HG03280 (cell line): ENCODE measurements around the gene COL5A1.

Experiments used
- ATAC-seq: cut with Tn5 transposase; IDR thresholded peaks from one replicate; pipeline ENCODE4 v1.9.1; 2021; ENCODE audit warnings: mild to moderate bottlenecking, moderate library complexity; ENCODE audit not compliant: unreplicated experiment

COL5A1 gene

DNA sequence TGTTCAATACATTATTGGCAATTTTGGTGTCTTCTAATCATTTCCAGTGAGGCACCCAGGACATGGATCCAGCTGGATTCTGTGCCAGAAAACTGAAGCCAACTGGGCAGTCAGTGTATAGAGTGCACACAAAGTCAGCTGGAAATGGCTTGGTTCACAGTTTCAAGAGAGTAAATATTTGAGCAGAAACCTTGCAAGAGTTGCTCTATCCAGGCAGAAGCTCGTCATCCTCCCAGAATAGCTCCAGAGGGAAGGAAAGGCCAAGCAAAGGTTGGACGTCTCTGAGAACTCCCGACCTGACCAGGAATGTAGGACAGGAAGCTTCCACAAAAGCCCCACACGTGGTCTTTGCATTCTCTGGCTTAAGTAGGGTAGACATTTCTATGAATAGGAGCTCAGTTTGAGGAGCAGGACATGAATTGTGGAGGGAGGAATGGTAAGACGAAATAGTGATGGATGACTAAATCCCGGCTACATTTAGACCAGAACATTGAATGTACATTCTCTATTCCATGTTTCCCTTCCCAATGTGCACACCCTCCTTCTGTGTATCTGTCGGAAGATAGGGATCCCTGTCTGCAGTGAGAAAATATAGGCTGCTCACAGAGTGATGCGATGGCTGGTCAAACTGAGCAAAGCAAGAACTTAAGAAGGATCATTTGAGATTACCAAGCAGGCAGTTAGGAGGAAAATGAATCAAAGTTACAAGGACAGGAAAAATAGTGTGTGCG is 166.3 kb downstream of the COL5A1 start:
- ATAC-seq = no peak

DNA sequence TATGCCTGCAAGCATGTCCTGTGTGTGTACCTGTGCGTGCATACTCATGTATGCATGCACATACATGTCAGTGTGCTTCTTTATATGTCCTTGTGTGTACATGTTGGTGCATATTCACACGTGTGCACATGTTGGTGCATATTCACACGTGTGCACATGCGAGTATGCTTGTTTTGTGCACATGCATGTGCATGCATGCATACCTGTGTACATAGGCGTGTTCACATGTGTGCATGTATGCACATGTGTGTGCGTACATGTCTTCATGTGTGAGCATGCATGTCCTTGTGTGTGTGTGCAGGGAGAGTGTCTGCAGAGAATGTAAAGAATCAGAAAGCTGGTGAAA is 166.8 kb downstream of the COL5A1 start:
- no peak for ATAC-seq

DNA sequence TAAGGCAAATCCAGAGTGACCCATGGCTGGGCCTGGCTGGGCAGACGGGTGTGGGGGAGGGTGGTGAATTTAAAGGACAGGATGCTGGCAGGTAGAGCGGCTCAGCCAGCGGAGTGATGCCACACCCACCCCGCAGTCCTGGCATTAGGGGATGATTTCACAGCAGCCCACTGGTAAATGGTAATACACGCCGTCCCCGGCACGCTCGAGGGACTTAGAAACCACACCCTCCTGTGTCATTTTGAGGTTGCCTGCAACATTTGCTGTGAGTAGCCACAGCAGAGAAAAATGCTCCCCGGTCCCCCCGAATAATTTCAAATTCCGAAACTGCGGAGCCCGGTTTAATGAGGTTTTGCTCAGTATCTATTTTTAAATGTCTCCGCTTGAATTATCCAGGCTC is 167.7 kb downstream of the COL5A1 start:
- no peak for ATAC-seq

DNA sequence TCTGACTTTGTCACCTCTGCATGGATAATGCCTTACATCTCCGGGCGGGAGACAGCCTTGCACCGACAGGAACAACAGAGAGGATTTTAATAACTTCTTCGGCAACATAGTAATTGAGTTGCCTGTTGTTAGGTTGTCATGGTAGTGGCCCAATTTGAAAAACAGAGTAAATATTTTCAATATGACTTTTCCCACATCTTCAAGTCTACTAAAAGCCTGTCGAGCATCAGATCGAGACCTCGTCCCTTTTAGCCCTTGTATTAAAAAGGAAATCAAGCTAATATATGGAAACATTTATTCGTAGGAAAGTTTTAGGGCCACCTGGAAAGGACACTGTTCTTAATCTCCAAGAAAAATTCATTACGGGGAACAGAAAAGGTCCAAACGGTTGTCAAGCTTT is 168.2 kb downstream of the COL5A1 start:
- no peak for ATAC-seq

DNA sequence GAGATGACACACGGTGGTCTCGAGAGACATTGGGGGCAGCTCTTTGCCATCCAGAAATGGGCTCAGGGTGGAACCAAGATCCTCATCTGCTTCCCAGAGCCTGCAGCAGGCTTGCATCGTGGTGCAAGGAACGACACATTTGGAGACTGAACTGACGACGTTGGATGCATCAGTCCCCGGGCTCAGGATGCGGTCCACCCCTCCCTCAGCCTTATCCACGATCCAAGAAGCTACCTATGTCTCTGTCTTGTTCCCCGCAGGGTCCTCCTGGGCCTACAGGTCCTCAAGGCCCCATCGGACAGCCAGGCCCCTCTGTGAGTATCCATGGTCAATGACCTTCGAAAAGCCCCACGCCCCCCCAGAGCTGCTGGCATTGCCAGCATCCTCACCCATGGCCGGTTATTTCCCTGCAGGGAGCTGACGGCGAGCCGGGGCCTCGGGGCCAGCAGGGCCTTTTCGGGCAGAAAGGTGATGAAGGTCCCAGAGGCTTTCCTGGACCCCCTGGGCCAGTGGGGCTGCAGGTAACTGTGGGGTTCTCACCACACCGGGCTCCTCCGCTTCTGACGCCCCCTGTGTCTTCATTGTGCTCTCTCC is 169.6 kb downstream of the COL5A1 start:
- ATAC-seq = no peak

DNA sequence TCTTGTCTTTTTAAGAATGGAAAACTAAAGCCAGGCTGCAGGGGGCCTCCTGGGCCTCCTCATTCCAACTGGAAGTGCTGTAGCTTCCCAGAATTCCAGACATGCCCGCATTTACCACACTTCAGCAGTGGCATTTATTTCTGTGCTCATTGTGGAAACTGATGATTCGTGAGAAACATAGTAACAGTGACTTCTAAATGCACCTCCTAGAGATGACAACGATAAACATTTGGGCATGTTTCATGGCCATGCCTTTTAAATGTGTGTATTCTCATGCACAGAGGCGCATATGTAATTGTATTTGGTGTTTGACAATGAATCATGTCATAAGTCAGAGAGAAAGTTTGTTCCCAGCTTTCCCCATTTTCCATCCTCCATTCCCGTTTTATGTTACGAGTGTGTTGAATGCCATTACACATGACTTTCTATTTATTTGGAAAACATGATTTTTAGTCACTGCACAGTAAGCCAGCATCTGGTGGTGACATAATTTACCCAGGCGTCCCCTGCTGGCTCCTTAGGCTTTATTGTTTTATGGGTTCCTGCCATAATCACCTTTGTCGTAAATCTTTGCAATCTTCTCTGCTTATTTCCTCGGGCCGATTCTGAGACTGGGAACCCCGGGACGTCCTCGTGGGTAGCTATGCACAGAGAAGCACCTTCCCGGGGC is 170.2 kb downstream of the COL5A1 start:
- no peak for ATAC-seq

DNA sequence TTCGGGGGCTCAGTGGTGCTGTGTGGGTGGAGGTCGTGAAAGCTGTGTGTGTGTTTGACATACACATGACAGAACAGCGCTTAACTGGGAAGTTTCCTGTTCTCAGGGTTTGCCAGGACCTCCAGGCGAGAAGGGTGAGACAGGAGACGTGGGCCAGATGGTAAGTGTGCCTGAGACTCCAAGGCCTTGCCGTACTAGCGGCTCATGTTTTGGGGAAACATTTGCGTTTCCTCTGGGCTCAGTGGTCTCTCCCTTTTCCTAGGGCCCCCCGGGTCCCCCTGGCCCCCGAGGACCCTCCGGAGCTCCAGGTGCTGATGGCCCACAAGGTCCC is 170.7 kb downstream of the COL5A1 start:
- ATAC-seq = no peak

DNA sequence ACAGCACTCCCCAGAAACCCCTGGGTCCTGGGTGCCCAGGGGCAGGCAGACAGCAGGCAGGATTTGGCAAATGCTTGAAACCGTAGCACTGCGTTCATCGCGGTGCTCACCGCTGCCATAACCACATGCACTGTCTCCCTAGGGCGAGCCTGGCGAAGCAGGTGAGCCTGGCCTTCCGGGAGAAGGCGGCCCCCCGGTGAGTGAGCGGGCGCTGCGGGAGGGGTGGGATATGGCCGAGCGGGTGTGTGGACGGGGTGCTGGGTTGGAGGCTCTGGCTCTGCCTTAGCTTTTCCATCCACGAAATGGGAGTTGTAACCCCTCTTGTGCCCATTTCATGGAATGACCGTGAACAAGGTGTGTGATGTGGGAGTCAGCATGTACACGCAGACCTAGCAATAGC is 172.2 kb downstream of the COL5A1 start:
- no peak for ATAC-seq

DNA sequence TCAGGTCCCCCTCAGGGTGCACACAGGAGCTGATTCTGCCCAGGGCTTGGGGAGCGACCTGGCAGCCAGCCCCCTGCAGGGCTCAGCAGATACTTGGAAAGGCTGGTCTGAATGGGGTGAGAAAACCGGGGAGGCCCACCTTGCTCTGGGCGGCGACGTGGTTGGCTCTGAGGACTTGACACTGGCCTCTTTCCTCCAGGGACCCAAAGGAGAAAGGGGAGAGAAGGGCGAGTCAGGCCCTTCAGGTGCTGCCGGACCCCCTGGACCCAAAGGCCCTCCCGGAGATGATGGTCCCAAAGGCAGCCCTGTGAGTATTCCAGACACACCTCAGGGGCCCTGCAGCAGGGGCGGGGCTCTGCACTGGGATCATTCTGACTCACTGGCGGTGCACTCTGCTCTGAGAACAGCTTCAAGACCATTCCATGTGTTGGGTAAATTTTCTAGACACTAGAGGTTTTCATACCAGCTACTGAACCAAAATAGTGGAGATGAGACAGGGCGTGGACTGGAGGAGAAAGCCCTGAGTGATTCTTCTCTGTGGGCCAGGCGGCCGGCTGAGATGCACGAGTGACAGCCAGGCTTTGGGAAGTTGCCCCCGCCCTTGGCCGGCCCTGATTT is 173.1 kb downstream of the COL5A1 start:
- no peak for ATAC-seq

DNA sequence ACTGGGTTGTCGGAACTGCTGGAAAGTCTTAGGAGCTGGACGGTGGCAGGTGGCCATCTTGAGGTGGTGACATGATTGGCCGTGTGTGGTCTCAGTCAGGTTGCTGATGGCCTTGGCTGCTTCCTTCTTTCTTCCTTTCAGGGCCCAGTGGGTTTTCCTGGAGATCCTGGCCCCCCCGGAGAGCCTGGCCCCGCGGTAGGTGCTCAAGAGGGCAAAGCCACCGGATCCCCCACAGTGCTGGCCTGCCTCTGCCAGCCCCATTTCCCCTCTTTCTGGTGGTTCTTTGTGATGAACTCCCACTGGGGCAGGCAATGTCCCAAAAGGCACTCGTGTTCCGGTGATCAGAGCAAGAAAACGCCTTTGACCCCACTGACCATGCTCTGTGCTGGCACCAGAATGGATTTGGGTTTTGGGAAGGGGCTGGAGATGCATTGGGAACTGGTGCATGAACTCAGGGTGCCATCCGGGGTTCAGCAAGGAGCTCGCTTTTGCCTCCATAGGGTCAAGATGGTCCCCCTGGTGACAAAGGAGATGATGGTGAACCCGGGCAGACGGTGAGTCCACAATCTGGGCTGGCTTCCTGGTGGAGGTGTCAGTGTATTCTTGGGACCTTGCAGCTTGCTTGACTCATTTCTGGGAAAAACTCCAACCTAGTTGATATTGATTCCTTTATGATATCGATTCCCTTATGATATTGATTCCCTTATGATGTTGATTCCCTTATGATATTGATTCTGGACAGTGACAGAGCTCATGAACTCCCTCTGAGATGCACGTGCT is 174.0 kb downstream of the COL5A1 start:
- ATAC-seq = no peak

DNA sequence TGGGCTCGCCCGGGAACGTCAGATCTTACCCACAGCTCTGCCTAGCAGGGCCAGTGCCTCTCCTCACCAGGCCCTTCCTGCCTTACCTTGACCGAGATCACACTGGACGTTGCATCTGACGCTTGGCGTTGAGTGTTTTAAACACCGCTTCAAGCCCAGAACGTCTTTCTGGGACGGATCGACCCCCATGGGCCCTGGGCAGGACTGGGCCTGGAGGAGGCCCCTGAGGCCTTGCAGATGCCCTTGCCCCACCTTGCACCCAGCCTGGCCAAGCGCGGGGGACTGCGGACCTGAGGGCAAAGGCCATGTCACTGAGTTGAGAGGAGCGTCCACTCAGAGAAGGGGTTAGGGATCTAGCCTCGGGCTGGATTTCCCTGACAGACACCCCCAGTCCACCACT is 174.7 kb downstream of the COL5A1 start:
- no peak for ATAC-seq

DNA sequence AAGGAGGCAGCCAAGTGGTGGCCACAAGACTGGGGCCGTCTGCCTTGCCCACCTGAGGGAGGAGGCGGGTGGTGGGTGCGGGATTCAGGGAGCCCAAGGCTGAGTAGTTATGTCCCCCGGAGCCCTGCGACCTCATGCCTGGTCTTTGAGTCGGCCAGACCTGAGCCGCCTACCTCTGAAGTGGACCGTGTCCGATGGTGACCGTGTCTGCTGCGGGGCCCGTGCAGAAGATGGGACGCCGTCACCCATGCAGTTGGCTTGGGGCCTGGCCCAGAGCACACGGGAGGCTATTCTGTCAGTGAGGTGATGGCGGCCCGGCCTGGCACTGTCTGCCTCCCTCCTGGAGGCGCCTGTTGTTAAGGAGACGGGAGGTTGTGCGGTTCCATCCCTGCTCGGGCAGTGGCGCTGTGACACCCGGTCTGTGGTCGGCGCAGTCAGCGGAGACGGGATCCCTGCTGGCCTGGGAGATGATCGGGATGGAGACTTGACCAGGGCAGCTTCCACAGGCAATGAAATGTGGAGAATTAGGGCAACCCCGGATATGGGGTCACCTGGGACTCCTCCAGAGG is 176.5 kb downstream of the COL5A1 start:
- no peak for ATAC-seq

DNA sequence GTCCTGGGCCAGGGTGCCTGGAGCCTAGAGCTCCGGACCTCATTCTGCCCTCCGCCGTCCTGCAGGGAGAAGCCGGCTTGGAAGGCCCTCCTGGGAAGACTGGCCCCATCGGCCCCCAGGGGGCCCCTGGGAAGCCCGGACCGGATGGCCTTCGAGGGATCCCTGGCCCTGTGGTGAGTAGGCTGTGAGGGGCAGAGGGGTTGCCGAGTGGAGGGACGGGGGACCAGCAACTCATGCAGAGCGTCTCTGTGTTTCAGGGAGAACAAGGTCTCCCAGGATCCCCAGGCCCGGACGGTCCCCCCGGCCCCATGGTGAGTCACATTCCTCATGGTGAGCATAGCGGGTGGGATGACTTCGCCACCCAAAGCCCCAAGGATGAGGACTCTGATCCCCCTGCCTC is 177.0 kb downstream of the COL5A1 start:
- ATAC-seq = no peak

DNA sequence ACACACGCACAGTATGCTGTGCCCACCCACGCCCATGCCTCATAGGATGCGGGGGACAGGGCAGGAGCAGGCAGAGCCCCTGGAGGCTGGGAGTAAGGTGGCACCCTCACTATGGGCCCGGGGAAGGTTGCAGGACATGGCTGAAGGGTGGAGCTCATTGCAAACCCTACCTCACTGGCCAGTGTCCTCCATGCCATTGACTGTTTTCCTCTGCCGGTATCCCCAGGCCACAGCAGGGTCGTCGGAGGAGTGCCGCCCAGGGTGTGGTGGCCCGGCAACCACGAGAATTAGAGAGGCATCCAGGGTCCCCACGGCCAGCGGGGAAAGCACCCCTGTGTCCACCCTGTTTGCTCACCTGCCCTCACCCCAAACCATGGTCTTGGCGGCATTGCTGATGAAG is 179.3 kb downstream of the COL5A1 start:
- ATAC-seq = no peak

DNA sequence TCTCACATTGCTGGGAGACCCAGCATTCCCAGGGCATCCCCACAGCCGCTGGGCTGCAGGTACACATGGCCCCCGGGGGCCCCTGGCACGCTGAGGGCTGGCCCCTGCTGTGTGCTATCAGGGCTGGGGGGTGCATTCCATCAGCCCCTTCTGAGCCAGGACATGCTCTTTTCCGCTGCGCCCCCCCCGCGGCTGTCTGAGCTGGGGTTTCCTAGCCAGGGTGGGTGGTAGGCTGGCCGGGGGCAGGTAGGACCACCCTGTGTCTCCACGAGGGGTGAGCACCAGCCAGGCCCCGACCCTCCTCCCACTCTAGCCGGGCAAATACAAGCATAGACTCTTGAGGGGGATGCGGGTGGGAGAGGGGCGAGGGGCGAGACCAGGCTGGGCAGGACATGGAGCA is 180.9 kb downstream of the COL5A1 start:
- ATAC-seq = no peak

DNA sequence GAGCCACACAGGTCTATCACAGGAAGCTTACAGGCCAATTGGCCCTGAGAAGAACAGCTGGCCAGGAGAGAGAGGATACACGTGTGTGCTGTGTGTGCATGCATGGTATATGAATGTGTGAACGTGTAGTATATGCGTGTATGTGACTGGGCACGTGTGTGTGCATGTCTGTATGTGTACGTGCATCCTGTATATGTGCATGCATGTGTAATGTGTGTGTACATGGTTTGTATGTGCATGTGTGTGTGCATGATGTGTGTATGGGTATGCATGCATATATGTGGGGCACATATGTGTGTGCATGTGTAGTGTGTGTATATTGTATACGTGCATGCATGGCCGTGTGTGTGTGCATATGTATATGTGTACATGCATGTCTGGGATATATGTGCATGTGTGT is 182.0 kb downstream of the COL5A1 start:
- no peak for ATAC-seq

DNA sequence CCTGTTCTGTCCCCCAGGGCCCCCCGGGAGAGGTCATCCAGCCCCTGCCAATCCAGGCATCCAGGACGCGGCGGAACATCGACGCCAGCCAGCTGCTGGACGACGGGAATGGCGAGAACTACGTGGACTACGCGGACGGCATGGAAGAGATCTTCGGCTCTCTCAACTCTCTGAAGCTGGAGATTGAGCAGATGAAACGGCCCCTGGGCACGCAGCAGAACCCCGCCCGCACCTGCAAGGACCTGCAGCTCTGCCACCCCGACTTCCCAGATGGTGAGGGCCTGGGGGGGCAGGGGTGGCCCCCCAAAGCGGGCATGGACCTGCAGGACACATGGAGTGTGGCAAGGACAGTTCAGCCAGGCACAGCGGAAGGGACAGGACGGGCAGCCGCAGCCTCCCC is 183.0 kb downstream of the COL5A1 start:
- ATAC-seq = no peak

DNA sequence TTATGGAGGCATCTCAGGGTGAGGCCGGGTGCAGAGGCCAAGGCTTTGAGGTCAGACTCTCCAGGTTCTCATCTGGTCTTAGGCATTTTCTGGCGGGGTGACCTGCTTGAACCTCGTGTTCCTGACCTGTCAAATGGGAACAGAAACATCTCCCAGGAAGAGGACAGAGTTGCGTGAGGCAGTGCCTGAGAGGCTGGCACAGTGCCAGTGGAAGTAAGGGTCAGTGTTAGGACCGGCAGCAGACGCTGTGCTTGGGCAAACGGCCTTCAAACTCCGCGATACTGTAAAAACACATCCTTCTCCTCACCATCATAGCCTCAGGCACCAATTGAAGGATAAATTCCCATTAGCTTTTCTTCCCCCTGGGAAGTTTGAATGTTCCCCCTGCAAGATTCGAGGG is 183.4 kb downstream of the COL5A1 start:
- no peak for ATAC-seq

DNA sequence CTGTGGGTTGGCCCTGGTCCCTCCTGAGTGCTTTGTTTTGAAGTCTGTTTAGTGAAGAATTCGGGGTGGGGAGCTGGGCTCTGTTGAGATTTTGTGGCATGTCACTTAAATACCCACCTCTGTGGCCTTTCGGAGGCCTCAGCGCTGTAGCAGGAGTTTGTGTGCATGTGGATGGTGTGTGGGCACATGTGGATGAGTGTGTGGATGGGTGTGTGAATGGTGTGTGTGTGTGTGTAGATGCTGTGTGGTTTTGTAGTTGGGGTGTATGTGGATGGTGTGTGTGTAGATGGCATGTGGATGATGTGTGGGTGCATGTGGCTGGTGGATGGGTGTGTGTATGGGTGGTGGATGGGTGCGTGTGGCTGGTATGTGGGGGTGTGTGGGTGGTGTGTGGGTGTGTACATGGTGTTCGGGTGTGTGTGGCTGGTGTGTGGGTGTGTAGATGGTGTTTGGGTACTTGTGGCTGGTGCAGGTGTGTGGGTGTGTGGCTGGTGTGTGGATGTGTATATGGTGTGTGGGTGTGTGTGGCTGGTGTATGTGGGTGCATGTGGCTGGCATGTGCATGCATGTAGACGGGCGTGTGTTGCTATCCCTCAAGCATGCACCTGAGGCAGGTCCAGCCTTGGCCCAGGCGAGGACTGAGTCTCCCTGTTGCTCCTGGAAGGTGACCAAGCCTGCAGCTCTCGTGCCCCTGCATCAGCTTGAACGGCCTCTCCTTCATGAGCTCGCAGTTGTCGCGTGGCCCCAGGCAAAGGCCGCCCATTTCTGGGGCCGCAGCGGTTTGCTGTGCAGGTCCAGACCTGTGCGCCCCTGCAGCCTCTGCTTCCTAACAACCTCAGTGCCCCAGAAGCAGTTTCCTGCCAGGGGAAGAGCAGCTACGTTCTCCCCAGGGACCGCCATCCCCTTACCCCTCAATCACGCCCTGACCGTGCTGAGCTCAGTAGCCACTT is 185.0 kb downstream of the COL5A1 start:
- ATAC-seq = no peak

DNA sequence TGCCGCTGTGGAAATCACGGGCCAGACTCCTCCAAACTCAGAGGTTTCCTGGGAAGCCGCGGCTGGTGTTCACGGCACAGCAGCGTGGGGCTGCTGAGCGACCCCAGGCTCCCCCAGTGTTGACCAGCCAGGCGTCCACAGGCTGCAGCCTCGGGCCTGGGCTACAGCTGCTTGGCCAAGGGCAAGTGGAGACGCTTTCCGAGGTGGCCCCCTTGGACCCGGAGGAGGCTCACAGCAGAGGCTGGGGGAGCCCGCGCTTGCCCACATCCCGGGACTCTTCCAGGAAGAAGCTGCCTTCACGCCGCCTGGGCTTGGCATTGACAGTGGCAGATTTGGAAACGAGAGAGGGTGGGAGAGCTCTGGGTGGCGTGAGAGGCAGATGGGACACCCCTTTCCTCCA is 186.0 kb downstream of the COL5A1 start:
- no peak for ATAC-seq
